GM21529 (cell line): ENCODE results near the gene DBT.
"Not testable (repeated sequence)": the region's sequence is repeated elsewhere in the genome, so short reads cannot be mapped to it uniquely, and the experiment has no call there.

Experiments used
- ATAC-seq: cut with Tn5 transposase; IDR thresholded peaks from one replicate; pipeline ENCODE4 v1.9.1; 2021; ENCODE audit not compliant: unreplicated experiment

Gene DBT

DNA sequence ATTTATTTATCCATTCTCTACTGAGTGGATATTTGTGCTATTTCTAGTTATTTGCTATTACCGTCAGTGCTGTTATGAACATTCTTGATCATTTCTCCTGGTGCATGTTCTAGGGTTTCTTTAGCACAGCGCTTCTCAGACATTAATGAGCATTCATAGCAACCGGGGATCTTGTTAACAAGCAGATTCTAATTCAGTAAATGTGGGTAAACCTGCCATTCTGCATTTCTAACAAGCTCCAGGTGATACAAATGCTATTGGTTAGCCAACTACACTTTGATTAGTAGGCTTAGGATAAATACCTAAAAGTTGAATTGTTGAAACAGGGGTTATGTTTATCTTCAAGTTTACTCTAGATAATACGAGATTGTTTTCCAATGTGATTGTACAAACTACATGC is 3.3 kb upstream of the DBT start:
- no peak for ATAC-seq

DNA sequence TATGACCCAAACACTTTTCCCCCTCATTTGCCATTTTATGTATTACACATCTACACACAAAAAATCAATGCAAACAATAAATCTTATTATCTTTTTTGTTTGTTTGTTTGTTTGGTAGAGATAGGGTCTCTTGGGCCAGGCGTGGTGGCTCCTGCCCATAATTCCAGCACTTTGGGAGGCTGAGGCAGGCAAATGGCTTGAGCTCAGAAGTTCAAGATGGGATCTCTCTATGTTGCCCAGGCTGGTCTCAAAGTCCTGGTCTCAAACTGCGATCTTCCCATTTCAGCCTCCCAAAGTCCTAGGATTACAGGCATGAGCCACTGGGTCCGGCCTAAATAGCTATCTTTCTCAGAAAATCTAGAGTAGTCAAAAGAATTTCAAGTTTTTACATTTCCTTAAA is 1.2 kb upstream of the DBT start:
- ATAC-seq, result no peak

DNA sequence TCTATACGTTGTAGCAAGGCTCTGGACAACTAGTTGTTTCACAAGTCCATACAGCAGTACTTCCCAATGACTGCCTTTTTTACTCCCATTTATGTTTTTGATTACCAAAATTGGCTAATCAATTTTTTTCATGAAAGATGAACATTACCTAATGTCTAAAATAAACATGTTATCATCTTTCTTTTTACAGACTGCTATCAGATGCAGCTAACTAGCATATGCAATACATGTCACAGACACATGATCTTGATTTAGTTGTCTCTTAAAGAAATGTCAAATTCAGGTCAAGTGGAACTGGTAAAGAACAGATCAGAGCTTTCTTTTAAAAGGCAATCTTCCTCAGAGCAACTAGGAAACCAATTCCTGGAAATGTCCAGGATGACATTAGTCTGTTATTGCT is 630 bp upstream of the DBT start:
- no peak for ATAC-seq

DNA sequence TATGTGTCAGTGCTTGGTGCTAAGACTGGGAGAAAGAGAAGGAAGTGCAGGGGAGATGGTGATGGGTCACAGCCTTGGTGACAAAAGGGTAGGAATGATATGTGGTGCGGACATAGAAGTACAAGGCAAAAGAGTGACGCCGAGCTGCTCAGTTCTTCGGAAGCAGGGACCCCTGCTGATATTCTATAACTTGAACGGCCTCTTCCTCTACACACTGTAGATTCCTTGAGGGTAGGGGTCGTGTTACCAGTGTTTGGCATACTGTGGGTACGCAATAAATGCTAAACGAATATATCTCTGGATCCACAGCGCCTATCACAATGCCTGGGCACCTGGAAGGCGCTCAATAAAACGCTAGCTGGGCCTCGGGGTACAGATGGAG is 488 bp downstream of the DBT start:
- ATAC-seq, result no peak

DNA sequence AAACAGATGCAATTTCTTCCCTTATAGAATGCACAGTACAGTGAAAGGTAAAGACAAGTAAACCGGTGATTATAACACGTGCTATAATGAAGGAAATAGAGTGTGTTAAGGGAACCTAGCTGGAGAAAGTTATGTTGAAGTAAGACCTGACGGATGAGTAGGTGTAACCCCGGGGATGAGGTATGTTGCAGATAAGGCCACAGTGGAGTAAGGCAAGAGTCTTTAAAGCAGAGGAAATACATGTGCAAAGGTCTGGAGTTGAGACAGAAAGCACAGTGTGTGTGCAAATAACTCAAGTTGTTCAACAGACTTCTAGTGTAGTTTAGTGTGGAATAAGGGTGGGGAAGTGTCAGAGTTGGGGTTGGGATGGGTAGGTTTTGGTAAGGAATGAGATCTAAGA is 2.9 kb downstream of the DBT start:
- ATAC-seq, result no peak

DNA sequence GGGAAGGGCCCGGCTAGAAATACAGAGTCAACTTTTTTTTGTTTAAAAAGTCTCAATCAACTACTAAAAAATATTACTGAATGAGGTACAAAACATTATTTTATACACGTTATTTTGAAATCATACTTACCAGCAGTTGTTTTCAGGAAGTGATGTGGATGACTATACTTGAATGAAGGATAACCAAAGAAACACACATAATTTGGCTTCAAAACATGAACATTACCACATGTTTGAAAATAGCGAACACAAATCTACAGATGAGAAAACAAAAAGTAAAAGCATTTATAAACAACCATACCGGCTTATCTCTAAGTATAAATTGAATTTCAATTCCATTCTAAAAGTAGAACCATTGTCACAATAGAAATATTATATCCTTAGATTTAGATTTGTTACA is 9.0 kb downstream of the DBT start:
- ATAC-seq, result no peak

DNA sequence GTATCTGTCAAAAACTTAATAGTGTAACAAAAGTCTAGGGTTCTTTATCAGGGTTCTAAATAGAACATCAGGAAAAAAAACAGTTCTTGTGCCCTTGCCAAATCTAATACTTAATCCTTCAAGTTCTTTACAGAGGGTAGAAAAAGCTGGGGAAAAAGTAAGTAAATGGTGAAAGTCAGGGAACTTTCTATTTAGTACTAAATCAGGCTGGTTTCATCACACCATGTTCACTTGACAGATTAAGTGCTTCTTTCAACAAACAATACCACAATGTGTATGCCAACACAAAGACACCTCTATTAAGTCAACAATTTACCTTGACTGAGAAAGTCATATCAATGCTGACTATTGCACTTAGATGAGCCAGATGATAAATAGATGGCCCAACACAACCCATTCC is 9.7 kb downstream of the DBT start:
- no peak for ATAC-seq

DNA sequence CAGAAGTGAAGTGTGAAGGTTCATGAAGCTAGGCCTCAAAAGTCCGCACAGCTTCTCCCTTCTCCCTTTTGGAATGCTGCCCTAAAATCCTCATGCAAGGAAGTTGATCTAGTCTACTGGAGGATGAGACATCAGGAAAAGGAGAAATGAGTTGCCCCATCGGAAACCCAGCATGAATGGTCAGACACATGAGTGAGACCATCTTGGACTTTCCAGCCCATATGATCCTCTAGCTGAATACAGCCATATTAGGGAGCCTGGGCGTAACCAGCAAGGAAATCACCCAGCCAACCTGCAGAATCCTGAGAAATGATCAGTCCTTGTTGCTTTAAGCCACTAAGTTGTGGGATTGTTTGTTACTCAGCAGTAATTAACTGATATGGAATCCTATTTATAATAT is 12.5 kb downstream of the DBT start:
- no peak for ATAC-seq

DNA sequence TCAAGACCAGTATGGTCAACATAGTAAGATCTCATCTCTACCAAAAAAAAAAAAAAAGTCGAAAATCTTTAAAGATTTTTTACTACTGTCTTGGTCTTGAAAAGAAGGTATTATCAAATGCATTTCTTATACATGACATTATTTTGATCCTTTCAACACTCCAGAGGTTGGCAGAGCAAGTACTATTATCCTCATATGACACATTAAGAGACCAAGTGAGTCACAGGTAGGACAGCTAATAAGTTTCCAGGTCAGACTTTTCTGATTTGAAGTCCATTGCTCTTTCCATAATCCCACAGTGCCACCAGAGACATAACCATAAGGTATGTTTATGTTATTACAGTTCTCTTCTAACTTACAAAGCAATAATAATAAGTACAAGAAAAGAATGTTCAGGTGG is 15.2 kb downstream of the DBT start:
- no peak for ATAC-seq

DNA sequence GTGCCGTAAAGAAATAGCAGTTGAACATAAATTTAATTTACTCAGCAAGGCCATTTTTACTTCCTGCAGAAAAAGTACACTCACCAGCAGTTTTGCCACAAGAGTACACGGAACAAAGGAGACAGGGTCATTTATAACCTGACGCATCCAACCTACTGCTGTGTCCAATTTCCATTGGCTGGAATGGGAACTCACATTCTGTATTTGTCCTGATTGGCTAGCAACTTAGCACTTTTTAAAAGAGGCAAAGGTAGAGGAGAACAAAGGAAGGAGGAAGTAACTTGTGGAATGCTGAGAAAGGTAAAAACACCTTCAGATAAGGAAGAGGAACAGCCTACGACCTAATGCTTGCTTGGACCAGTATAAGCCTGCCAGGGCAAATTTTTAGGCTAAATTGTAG is 16.1 kb downstream of the DBT start:
- ATAC-seq, result not testable (repeated sequence)

DNA sequence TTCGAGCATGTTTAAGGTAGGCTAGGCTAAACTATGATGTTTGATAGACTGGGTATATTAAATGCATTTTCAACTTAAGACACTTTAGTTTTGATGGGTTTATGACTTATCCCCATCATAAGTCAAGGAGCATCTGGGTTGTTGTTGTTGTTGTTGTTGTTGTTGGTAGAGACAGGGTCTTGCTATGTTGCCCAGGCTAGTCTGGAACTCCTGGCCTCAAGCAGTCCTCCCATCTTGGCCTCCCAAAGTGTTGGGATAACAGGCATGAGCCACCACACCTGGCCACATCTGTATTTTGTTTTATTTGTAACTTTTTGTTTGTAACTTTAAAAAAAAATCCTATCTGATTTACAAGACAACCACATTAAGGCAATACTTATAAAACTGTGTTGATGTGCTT is 17.5 kb downstream of the DBT start:
- ATAC-seq, result no peak

DNA sequence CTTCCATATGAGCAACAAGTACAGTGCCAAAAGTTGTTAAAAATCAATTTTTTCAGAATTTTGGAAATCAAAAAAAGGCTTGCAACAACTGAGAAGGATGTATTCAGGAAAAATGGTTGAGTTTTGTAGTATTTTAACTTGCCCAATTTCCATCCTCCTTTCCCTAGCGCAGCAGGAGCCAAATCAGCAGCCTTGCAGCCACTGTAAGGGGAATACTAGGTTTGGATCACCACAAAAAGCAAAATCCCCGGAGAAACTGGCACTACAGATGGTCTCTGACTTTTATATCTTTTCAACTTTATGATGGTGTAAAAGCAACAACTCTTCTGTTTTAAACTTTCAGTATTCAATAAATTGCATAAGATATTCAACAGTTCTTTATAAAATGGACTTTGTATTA is 17.9 kb downstream of the DBT start:
- ATAC-seq, result no peak

DNA sequence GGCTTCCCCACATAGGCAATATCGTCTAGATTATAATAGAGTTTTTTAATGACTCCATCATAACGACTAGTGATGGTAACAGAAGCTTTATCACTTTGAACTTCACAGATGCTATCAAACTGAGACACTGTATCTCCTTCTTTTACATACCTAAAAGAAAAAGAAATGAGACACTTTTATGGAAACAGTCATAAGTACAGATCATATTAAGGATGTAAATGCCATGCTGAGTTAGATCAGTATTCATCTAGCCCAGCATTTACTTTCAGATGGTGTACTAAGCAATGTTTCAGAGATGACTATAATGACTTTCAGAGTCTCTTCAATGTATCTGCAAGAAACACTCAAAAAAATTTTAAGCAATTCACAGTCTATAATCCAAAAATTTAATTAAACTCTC is 18.9 kb downstream of the DBT start:
- ATAC-seq, result no peak

DNA sequence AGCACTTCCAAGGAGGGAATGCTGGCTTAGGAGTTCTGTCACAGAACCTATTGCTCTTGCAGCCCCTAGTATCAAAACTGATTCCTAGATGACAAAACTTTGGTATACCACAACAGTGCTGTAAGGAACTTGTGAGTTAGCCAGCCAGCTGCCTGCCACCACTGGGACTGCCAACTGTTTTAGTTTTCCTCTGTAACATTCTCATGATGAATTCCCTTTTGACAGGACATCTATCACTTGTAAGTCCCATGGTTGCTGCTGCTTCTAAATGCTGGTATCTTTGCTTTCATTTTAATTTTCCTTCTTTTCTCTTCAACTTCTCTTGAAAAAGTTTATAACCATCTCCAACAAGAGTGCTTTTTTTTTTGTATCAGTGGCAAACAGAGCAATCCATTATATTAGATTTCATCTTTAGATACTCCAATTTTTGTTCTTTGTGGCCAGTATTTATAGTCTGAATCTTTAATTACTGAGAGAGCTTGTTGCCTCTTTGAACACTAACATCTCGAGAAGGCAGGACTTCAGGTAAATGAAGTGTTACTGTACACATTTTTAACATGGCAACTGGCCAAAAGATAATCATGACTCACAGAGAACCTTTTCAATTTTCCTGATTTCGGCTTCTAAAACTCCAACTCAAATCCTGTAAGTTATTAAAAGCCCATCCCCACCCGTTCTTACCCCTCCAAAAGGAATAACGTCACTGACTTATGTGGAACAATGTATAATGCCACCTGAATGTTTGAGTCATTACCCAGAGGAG is 19.8 kb downstream of the DBT start:
- no peak for ATAC-seq

DNA sequence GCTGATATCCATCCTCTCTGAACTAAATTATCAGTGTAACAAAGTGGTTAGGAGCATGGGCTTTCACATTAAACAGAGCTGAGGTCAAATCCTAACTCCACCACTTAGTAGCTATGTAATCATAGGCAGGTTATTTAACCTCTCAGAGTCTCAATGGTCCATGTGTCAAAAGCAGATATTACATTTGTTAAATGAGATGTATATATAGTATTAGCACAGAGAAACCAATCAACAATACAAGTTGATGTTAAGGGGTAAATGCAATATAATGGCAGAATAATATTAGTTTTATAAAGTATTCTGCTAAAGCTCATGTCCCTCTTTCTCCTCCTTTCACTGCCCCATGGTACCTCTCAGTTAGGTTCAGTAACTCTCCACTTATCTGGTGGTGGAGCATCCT is 27.2 kb downstream of the DBT start:
- no peak for ATAC-seq

DNA sequence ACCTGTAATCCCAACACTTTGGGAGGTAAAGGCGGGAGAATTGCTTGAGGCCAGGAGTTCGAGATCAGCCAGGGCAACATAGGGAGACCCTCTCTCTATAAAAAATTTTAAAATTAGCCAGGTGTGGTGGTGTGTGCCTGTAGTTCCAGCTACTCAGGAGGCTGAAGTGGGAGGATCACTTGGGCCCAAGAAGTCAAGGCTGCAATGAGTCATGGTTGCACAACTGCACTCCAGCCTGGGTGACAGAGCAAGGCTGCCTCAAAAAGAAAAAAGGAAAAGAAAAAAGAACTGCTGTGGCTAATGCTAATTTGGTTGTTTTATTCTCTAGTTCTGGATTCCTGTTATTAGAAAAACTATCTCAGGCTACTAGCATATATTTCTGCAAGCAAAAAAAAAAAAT is 29.8 kb downstream of the DBT start:
- no peak for ATAC-seq

DNA sequence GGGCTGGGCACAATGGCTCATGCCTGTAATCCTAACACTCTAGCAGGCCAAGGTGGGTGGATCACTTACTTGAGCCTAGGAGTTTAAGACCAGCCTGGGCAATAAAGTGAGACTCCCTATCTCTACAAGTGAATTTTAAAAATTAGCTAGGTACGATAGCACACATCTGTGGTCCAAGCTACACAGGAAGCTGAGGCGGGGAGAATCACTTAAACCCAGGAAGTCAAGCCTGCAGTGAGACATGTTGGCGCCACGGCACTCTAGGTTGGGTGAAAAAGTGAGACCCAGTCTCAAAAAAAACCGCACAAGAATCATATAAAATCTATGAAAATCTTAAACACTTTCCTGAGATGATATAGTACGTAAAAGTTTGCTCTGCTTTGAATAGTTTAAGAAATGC is 30.2 kb downstream of the DBT start:
- no peak for ATAC-seq

DNA sequence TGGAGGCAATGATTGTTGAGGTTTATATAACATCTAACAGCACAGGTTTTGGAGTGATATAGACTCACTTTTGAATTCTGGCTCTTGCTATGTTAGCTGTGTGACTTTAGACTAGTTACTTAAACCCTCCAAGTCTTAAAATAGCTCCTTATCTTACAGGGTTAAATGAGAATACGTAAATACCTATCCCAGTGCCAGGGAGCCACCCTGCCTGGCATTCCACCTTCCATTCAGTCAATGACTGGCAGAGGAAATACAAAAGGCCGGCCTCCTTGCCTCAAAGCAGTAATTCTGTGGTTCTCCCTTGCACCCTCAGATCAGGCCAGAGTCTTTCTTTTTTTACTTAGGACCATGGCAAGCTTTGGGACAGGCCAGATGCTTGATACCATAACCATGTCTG is 31.8 kb downstream of the DBT start:
- ATAC-seq, result no peak

DNA sequence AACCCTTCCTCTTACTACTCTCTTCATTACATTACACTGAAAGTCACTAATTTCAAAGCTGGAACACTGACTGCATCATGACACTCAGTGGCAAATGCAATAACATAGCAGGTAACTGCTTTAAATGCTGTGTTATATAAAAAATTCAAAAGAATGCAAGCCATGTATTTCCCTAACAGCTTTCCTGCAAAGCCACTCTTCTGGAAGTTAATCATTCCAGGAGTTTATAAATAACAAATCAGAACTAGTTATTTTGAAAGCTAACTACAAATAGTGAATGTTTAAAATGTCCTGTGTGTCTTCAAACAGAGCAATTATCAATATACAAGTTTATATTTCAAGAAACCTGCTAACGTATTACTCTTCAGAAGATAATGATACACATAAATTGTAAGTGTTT is 34.5 kb downstream of the DBT start:
- no peak for ATAC-seq

DNA sequence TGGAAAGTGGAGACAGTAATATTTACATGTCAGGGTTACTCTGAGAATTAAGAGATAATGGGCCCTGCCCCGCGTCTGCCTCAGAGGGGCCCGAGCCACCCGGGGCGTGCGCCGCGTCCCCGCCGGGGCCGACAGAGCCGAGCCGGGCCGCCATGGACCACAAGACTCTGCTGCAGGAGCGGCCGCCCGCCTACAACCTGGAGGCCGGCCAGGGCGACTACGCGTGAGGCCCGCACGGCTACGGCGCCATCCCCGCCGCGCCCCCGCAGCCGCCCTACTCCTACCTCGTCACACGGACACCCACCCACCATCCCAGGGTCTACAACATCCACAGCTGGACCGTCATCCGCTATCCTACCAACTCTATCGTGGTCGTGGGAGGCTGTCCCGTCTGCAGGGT is 36.5 kb downstream of the DBT start:
- ATAC-seq, result no peak

DNA sequence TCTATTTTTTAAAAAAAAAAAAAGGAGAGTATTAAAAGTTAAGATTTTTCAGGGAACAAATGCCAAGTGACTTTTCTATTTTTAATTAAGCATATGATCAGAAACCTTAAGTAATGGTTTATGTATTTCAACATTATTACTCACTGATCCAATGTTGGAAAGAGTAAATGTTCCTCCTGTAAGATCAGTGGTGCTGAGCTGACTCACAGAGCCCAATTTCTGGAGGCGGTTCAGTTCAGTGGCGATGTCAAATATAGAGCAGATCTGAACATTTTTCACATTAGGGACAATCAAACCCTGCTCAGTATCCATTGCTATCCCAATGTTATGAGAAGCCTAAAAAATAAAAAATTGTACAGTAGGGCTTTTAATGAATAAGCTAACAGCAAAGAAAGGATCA is 43.3 kb downstream of the DBT start:
- ATAC-seq, result no peak

DNA sequence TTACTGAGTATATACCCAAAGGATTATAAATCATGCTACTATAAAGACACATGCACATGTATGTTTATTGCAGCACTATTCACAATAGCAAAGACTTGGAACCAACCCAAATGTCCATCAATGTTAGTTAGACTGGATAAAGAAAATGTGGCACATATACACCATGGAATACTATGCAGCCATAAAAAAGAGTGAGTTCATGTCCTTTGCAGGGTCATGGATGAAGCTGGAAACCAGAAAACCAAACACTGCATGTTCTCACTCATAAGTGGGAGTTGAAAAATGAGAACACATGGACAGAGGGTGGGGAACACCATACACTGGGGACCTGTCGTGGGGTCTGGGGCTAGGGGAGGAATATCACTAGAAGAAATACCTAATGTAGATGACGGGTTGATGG is 44.0 kb downstream of the DBT start:
- not testable (repeated sequence) for ATAC-seq

DNA sequence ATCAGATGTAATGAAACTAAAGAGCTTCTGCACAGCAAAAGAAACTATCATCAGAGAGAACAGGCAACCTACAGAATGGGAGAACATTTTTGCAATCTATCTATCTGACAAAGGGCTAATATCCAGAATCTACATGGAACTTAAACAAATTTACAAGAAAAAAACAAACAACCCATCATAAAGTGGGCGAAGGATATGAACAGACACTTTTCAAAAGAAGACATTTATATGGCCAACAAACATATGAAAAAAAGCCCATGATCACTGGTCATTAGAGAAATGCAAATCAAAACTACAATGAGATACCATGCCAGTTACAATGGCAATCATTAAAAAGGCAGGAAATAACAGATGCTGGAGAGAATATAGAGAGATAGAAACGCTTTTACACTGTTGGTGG is 44.5 kb downstream of the DBT start:
- not testable (repeated sequence) for ATAC-seq

DNA sequence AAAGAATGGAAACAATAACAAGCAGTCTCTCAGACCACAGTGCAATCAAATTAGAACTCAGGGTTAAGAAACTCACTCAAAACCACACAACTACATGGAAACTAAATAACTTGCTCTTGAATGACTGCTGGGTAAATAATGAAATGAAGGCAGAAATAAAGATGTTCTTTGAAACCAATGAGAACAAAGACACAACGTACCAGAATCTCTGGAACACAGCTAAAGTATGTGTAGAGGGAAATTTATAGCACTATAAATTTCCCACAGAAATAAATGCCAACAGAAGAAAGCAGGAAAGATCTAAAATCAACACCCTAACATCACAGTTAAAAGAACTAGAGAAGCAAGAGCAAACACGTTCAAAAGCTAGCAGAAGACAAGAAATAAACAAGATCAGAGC is 46.9 kb downstream of the DBT start:
- not testable (repeated sequence) for ATAC-seq
